Testis (tissue), 3 donors: ENCODE measurements around the gene FAM216B. TPM values are rescaled to one million over a fixed set of nuclear protein-coding genes. Genes with fewer than 3 reads are reported as not detected.

ENCODE experiments used
- DNase-seq: peaks from one replicate; pipeline ENCODE4 v3.0.0-alpha.2; 2019
- H3K27ac ChIP-seq, 2 donors: fragments of 200-600 bp; sonication (generic); one replicate each; pipeline ENCODE4 v1.5.1; 2019
- H3K27me3 ChIP-seq: fragments of 200-600 bp; sonication (generic); one replicate; pipeline ENCODE4 v1.5.1; 2019
- H3K36me3 ChIP-seq: fragments of 200-600 bp; sonication (generic); one replicate; pipeline ENCODE4 v1.5.1; 2017; ENCODE audit warnings: low read depth; ENCODE audit errors: missing control alignments
- H3K4me1 ChIP-seq: fragments of 200-600 bp; sonication (generic); one replicate; pipeline ENCODE4 v1.5.1; 2019
- H3K4me3 ChIP-seq, 2 donors: fragments of 200-600 bp; sonication (generic); one replicate each; pipeline ENCODE4 v1.5.1; 2017 to 2019
- H3K9me3 ChIP-seq: fragments of 200-600 bp; sonication (generic); one replicate; pipeline ENCODE4 v1.5.1; 2017
- POLR2A ChIP-seq: fragments of 450-650 bp; IDR thresholded peaks from one replicate; pipeline ENCODE4 v1.6.1; 2017; ENCODE audit warnings: antibody characterized with exemption, mild to moderate bottlenecking, moderate library complexity
- WGBS, 2 donors: methylation state at CpG; one replicate each; pipeline ENCODE4 v1.1.5; 2018; 5-methylcytosine and 5-hydroxymethylcytosine counted together
- intact Hi-C: fragments of 100-400 bp; cut with DNase I; formaldehyde crosslinking; loops from one replicate; pipeline ENCODE4 v1.15.1; 2023; ENCODE audit warnings: low total_unique reads
- polyA plus RNA-seq: library from polyadenylated mRNA; stranded (reverse); fragments of 350-450 nt; fragmentation: Illumina TruSeq; extraction: RNeasy Lipid Tissue Mini Kit (QIAGEN cat#74804); gene quantifications from one replicate; pipeline ENCODE4 v1.2.3, GENCODE V29; 2014; ENCODE audit warnings: low read depth, low replicate concordance; ENCODE audit not compliant: insufficient read depth
- total RNA-seq, 2 donors: library from RNA; depleted of rRNA; stranded (reverse); fragments of >200 nt; gene quantifications; one replicate each; pipeline ENCODE4 v1.2.3, GENCODE V29; 2016
- TF ChIP-seq, protein P1 (sequence below), 3 experiments: fragments of 450-650 bp in 2 of 3; fragments of 200-600 bp in 1 of 3; sonication (generic) in 1 of 3; IDR thresholded peaks; one replicate each; pipeline ENCODE4 v1.5.1; 2016 to 2019; ENCODE audit warnings: antibody characterized with exemption in 3 of 3, mild to moderate bottlenecking in 2 of 3, moderate library complexity in 1 of 3

The FAM216B gene
- total and polyA plus RNA-seq, 3 donors from 2014 or later = 0.16 to 1.3 TPM; not detected in 1

DNA sequence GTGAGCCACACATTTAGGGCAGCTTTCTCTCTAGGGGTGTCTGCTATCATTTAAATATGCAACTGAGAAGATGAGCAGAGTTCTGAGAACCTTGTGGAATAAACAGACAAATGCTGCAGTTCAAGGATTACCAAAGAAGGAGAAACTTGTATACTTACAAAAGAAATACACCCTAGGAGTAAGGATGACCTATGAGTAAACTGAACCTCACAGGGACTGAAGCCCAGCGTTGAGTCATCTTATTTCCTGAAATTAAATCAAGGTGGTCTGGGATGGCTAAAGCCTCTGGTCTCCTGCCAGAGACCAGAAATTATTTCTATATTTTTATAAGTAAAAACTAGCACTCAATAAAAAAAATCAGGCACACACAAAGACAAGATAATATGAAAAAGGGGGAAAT lies 40.1 kb downstream of the FAM216B start:
- intact Hi-C loops = no loop called here
- TF ChIP-seq, protein P1, sequence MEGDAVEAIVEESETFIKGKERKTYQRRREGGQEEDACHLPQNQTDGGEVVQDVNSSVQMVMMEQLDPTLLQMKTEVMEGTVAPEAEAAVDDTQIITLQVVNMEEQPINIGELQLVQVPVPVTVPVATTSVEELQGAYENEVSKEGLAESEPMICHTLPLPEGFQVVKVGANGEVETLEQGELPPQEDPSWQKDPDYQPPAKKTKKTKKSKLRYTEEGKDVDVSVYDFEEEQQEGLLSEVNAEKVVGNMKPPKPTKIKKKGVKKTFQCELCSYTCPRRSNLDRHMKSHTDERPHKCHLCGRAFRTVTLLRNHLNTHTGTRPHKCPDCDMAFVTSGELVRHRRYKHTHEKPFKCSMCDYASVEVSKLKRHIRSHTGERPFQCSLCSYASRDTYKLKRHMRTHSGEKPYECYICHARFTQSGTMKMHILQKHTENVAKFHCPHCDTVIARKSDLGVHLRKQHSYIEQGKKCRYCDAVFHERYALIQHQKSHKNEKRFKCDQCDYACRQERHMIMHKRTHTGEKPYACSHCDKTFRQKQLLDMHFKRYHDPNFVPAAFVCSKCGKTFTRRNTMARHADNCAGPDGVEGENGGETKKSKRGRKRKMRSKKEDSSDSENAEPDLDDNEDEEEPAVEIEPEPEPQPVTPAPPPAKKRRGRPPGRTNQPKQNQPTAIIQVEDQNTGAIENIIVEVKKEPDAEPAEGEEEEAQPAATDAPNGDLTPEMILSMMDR (IDR thresholded peaks at IDR 0.05) = no peak
- TF ChIP-seq POLR2A = no peak
- no peaks in the 10 kb centered on the region for H3K36me3 ChIP-seq
- DNase-seq = no peak
- H3K9me3 ChIP-seq = no peaks in the 10 kb centered on the region
- WGBS, 2 donors = 64 to 74% methylated on average over 1 of the region's 1 CpG
- H3K4me3 ChIP-seq = no peak overlapping the region
- no peaks in the 10 kb centered on the region for H3K27me3 ChIP-seq
- no peaks in the 10 kb centered on the region for H3K4me1 ChIP-seq
- H3K27ac ChIP-seq = no peak overlapping the region

DNA sequence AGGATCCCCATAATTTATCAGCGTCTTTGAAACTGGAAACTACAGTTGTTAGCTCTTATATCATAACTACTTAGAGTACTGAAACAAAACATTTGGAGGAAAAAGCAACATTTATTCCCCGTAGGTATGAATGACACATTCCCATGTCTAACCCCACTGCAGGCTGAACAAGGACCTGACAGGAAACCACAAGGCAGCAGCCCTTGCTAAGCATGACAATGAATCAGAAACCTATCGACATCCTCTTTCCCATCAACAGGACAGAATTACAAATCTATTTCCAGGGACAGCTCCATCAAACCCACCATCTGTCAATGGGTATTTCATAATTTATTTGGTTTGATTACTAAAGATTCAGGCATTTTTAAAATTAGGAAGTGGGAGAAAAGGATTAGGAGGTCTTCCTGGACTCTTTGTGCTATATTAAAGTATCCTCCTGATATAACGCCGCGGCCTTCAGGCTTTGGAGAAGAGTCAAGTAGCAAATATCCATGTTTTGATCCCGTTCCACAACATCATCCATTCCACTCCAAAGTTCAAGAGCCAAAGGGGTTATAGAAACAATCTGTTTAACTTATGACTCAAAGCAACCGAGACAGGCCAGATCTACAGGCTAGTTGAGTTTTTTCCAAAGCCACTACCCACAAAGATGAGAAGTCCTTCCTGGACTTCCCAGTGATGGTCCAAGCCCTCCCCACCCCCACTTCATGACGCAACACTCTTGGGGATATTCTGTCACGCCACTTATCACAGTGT lies 51.1 kb downstream of the FAM216B start:
- Histone ChIP-seq H3K4me3 (no peak overlapping the region), H3K4me1 (no peaks in the 10 kb centered on the region)
- TF ChIP-seq, protein P1 (IDR thresholded peaks at IDR 0.05) = no peak
- no peak for TF ChIP-seq POLR2A

DNA sequence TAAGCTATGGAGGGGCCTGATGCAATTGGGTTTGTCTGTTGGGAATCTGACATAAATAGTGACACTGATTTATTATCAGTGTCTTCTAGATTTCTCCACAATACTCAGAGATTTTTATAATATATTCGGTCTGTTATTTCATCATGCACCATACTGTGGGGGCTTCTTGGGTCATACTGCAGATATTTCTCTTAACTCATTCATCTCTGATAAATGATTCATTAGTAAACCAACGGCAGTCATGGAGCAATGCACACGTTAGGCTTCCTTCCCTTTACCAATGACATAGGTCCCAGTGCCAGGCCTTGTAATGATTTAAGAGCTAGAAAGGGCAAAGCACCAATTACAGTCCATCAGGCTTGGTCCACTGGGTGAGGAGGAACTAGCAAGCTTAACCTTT lies 53.6 kb downstream of the FAM216B start:
- WGBS, 2 donors = 86 to 91% methylated on average over 3 of the region's 3 CpGs
- no peak overlapping the region for H3K4me3 ChIP-seq
- H3K9me3 ChIP-seq = no peaks in the 10 kb centered on the region
- intact Hi-C loops = no loop called here
- no peak for TF ChIP-seq POLR2A
- TF ChIP-seq, protein P1 (IDR thresholded peaks at IDR 0.05) = no peak
- no peaks in the 10 kb centered on the region for H3K4me1 ChIP-seq
- DNase-seq = no peak
- H3K27me3 ChIP-seq = no peaks in the 10 kb centered on the region
- H3K36me3 ChIP-seq = no peaks in the 10 kb centered on the region
- no peak overlapping the region for H3K27ac ChIP-seq

More for the DNA sequence above, 51.1 kb downstream of the FAM216B start:
- DNase-seq = no peak
- Histone ChIP-seq H3K9me3 (no peaks in the 10 kb centered on the region), H3K27me3 (no peaks in the 10 kb centered on the region), H3K36me3 (no peaks in the 10 kb centered on the region), H3K27ac (no peak overlapping the region)
- WGBS, 2 donors = 61 to 64% methylated on average over 10 of the region's 10 CpGs
- intact Hi-C loops = no loop called here

DNA sequence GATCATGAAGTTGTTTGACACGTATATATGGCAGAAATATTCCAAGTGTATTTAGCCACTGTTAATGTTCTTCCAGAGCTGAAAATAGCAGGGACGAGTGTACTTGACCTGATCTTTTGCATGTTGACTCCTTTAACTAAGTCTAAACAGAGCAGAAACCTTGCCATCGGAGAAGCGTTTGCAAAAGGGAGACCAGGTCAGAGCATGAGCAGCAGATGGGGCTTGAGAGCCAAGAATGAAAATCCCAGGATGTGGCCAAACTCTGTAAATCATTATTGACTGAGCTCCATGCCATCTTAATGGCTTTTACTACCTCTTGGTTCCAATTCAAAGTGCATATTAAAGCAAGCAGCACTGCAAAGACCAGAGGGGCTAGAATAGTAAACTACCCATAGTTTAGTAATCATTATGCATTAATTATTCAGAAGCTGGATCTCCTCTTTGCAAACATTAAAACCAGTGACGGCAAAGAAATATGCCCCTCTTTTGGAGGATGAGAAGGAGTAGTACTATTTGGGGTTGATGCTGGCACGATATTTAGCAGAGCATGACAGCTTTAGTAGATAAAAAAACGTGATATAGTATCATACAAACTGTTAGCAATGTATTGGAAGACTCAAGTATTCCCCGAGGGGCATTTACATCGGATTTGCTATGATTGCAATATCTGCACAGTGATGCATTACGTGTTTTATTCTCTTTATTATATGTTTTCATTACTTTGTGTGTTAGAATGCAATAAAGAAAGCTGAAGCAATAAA lies 55.7 kb downstream of the FAM216B start:
- Histone ChIP-seq H3K4me3 (no peak overlapping the region), H3K36me3 (no peaks in the 10 kb centered on the region), H3K27ac (no peak overlapping the region), H3K9me3 (no peaks in the 10 kb centered on the region), H3K27me3 (no peaks in the 10 kb centered on the region), H3K4me1 (no peaks in the 10 kb centered on the region)
- intact Hi-C loops = no loop called here
- TF ChIP-seq, protein P1 (IDR thresholded peaks at IDR 0.05) = peak in 1 of 3 experiments; percentile 14
- no peak for TF ChIP-seq POLR2A
- DNase-seq = peak; percentile 36
- WGBS, 2 donors = 48 to 53% methylated on average over 10 of the region's 10 CpGs

Other genes with a start within 250 kb of the FAM216B start
- 1 to 10 TPM in 1 of 2 donors, under 1 TPM in 1; 0.93 to 2.0 TPM for gene TNFSF11, start 207.4 kb upstream of the FAM216B start, total RNA-seq
- 1.8 TPM for gene TNFSF11, start 207.4 kb upstream of the FAM216B start, polyA plus RNA-seq
- 10 to 100 TPM in 1 of 2 donors, 1 to 10 TPM in 1; 9.6 to 12.5 TPM for gene EPSTI1, start 210.7 kb downstream of the FAM216B start, total RNA-seq
- 11.4 TPM for gene EPSTI1, start 210.7 kb downstream of the FAM216B start, polyA plus RNA-seq
- gene DNAJC15, start 242.0 kb downstream of the FAM216B start, total RNA-seq = 10 to 100 TPM; 11.8 to 17.2 TPM
- gene DNAJC15, start 242.0 kb downstream of the FAM216B start, polyA plus RNA-seq = 49.8 TPM